G401.6 (cell line): ENCODE results near the gene BHMT2.

Experiments used
- FAIRE-seq: peaks from 2 replicates; lab custom pipeline; 2012; peaks lifted over from hg19 to GRCh38; lab: Jason Lieb, UNC

BHMT2 gene

GRCh38 chr5:79069488-79070349 lies at the start of gene BHMT2, which contains the start of gene DMGDH:
Gene BHMT2, plus strand, starts transcription at chr5:79069767. Its CDS starts 16 bp downstream, at chr5:79069783.
Gene DMGDH, minus strand, starts transcription at chr5:79069674. Its CDS starts 54 bp downstream, at chr5:79069620.
- no peak for FAIRE-seq

GRCh38 chr5:79020861-79021561 lies 48.6 kb upstream of the BHMT2 start:
- FAIRE-seq = peak; percentile 93

GRCh38 chr5:79021753-79022152 lies 47.8 kb upstream of the BHMT2 start:
- FAIRE-seq = no peak

- no peak for FAIRE-seq
Observed at GRCh38 chr5:79022771-79023170, 46.8 kb upstream of the BHMT2 start.

- no peak for FAIRE-seq
Observed at GRCh38 chr5:79023348-79023747, 46.2 kb upstream of the BHMT2 start.

GRCh38 chr5:79023947-79024346 lies 45.6 kb upstream of the BHMT2 start:
- no peak for FAIRE-seq

GRCh38 chr5:79025054-79025472 lies 44.5 kb upstream of the BHMT2 start:
- peak; percentile 94 for FAIRE-seq

- no peak for FAIRE-seq
Observed at GRCh38 chr5:79030663-79031484, 38.7 kb upstream of the BHMT2 start.

GRCh38 chr5:79031485-79031867 lies 38.1 kb upstream of the BHMT2 start:
- no peak for FAIRE-seq

GRCh38 chr5:79032031-79032695 lies 37.4 kb upstream of the BHMT2 start:
- FAIRE-seq = no peak

- no peak for FAIRE-seq
Observed at GRCh38 chr5:79032782-79033181, 36.8 kb upstream of the BHMT2 start.

GRCh38 chr5:79035237-79035636 lies 34.3 kb upstream of the BHMT2 start:
- no peak for FAIRE-seq

- no peak for FAIRE-seq
Observed at GRCh38 chr5:79036769-79037168, 32.8 kb upstream of the BHMT2 start.

- no peak for FAIRE-seq
Observed at GRCh38 chr5:79042188-79042587, 27.4 kb upstream of the BHMT2 start.

- FAIRE-seq = no peak
Observed at GRCh38 chr5:79047199-79047598, 22.4 kb upstream of the BHMT2 start.

- no peak for FAIRE-seq
Observed at GRCh38 chr5:79048437-79048836, 21.1 kb upstream of the BHMT2 start.

GRCh38 chr5:79050498-79050897 lies 19.1 kb upstream of the BHMT2 start:
- no peak for FAIRE-seq

GRCh38 chr5:79053321-79053720 lies 16.2 kb upstream of the BHMT2 start:
- no peak for FAIRE-seq

- no peak for FAIRE-seq
Observed at GRCh38 chr5:79055017-79055416, 14.6 kb upstream of the BHMT2 start.

GRCh38 chr5:79056847-79057246 lies 12.7 kb upstream of the BHMT2 start:
- FAIRE-seq = no peak

- FAIRE-seq = no peak
Observed at GRCh38 chr5:79059674-79060073, 9.9 kb upstream of the BHMT2 start.

GRCh38 chr5:79062436-79062835 lies 7.1 kb upstream of the BHMT2 start:
- FAIRE-seq = no peak
